ENCODE data around the gene VAT1. TPM values are rescaled to one million over a fixed set of nuclear protein-coding genes. Genes with fewer than 3 reads are reported as not detected.

The VAT1 gene
- total RNA-seq, 1 donor from 2014 or later: 413 TPM

GRCh38 chr17:42969001-42969581 lies 53.1 kb downstream of the VAT1 start:
- Mint-ChIP-seq H3K4me3 (ENCODE audit: unreplicated experiment) (no peak overlapping the region), H3K9me3 (ENCODE audit: unreplicated experiment) (peaks cover 4% of the 10 kb centered on the region), H3K4me1 (ENCODE audit: low read depth, unreplicated experiment) (no peaks in the 10 kb centered on the region), H3K27ac (ENCODE audit: unreplicated experiment) (no peak overlapping the region), H3K27me3 (ENCODE audit: unreplicated experiment) (no peaks in the 10 kb centered on the region), H3K36me3 (ENCODE audit: unreplicated experiment) (no peaks in the 10 kb centered on the region)
- no peak for DNase-seq
- TF ChIP-seq, protein P1, sequence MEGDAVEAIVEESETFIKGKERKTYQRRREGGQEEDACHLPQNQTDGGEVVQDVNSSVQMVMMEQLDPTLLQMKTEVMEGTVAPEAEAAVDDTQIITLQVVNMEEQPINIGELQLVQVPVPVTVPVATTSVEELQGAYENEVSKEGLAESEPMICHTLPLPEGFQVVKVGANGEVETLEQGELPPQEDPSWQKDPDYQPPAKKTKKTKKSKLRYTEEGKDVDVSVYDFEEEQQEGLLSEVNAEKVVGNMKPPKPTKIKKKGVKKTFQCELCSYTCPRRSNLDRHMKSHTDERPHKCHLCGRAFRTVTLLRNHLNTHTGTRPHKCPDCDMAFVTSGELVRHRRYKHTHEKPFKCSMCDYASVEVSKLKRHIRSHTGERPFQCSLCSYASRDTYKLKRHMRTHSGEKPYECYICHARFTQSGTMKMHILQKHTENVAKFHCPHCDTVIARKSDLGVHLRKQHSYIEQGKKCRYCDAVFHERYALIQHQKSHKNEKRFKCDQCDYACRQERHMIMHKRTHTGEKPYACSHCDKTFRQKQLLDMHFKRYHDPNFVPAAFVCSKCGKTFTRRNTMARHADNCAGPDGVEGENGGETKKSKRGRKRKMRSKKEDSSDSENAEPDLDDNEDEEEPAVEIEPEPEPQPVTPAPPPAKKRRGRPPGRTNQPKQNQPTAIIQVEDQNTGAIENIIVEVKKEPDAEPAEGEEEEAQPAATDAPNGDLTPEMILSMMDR (IDR thresholded peaks at IDR 0.05; ENCODE audit: partially characterized antibody, unreplicated experiment): no peak

DNA sequence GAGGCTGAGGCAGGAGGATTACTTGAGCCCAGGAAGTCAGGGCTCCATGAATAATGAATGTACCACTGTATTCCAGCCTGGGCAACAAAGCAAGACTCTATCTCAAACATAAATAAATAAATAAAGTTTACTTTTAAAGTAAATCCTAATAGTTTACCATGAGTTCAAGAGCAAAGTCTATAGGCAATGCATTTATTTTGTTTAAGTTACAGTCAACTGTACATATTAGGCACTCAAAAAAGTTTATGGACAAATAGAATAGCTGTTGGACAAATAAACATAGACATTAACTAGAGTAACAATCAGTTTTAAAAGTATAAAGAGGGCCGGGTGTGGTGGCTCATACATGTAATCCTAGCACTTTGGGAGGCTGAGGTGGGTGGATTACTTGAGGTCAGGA lies 54.3 kb downstream of the VAT1 start:
- Mint-ChIP-seq H3K36me3 (ENCODE audit: unreplicated experiment) (no peaks in the 10 kb centered on the region), H3K4me1 (ENCODE audit: low read depth, unreplicated experiment) (peaks cover 5% of the 10 kb centered on the region), H3K9me3 (ENCODE audit: unreplicated experiment) (peaks cover 4% of the 10 kb centered on the region), H3K27me3 (ENCODE audit: unreplicated experiment) (no peaks in the 10 kb centered on the region), H3K27ac (ENCODE audit: unreplicated experiment) (no peak overlapping the region), H3K4me3 (ENCODE audit: unreplicated experiment) (no peak overlapping the region)
- no peak for DNase-seq
- TF ChIP-seq, protein P1 (IDR thresholded peaks at IDR 0.05; ENCODE audit: partially characterized antibody, unreplicated experiment): no peak

Other genes starting within 250 kb of the VAT1 start
- 84.3 TPM for gene VPS25, start 248.9 kb downstream of the VAT1 start, total RNA-seq (ENCODE audit: unreplicated experiment)
- gene WNK4, start 241.8 kb downstream of the VAT1 start, total RNA-seq (ENCODE audit: unreplicated experiment): 2.7 TPM
- gene COA3, start 223.7 kb downstream of the VAT1 start, total RNA-seq (ENCODE audit: unreplicated experiment): 56.7 TPM
- not detected for gene CNTD1, start 223.5 kb downstream of the VAT1 start, total RNA-seq (ENCODE audit: unreplicated experiment)
- gene BECN1, start 198.1 kb downstream of the VAT1 start, total RNA-seq (ENCODE audit: unreplicated experiment): 72.1 TPM
- 127 TPM for gene PSME3, start 189.0 kb downstream of the VAT1 start, total RNA-seq (ENCODE audit: unreplicated experiment)
- 6.1 TPM for gene AOC2, start 177.8 kb downstream of the VAT1 start, total RNA-seq (ENCODE audit: unreplicated experiment)
- 2.0 TPM for gene AOC3, start 171.2 kb downstream of the VAT1 start, total RNA-seq (ENCODE audit: unreplicated experiment)
- gene G6PC1, start 121.6 kb downstream of the VAT1 start, total RNA-seq (ENCODE audit: unreplicated experiment): not detected
- gene AARSD1, start 57.9 kb downstream of the VAT1 start, total RNA-seq (ENCODE audit: unreplicated experiment): 73.9 TPM
- gene PTGES3L, start 42.3 kb downstream of the VAT1 start, total RNA-seq (ENCODE audit: unreplicated experiment): 4.1 TPM
- gene RUNDC1, start 41.8 kb downstream of the VAT1 start, total RNA-seq (ENCODE audit: unreplicated experiment): 14.0 TPM
- 658 TPM for gene RPL27, start 24.0 kb downstream of the VAT1 start, total RNA-seq (ENCODE audit: unreplicated experiment)
- gene IFI35, start 15.6 kb downstream of the VAT1 start, total RNA-seq (ENCODE audit: unreplicated experiment): not detected
- 75.8 TPM for gene RND2, start 2.8 kb upstream of the VAT1 start, total RNA-seq (ENCODE audit: unreplicated experiment)
- gene BRCA1, start 103.0 kb upstream of the VAT1 start, total RNA-seq (ENCODE audit: unreplicated experiment): 11.3 TPM
- gene NBR1, start 148.8 kb upstream of the VAT1 start, total RNA-seq (ENCODE audit: unreplicated experiment): 51.8 TPM
- gene TMEM106A, start 189.5 kb upstream of the VAT1 start, total RNA-seq (ENCODE audit: unreplicated experiment): 2.3 TPM
- not detected for gene CCDC200, start 206.2 kb upstream of the VAT1 start, total RNA-seq (ENCODE audit: unreplicated experiment)
- 9,258 TPM for gene RNU2-1, start 211.6 kb upstream of the VAT1 start, total RNA-seq (ENCODE audit: unreplicated experiment)

Data from glutamatergic neuron (in vitro differentiated cells).